Measurements from ENCODE around the gene NUDT22. TPM values are rescaled to one million over a fixed set of nuclear protein-coding genes. Genes with fewer than 3 reads are reported as not detected.

Gene NUDT22
- total RNA-seq, 2 experiments from 2014 or later, result 66.0 to 69.2 TPM

GRCh38 chr11:64208086-64208795 is 17.8 kb upstream of the NUDT22 start:
- ATAC-seq (no peak), DNase-seq (no peak)
- no peaks in the 10 kb centered on the region for H3K27me3 Mint-ChIP-seq
- ChIA-PET CTCF (interaction anchor here (3.3 to 7.5 kb wide), 7 partner anchors 10 to 109 kb away, joined by 13 to 111 read pairs (median 42); partner anchors contain the start of genes CATSPERZ, NUDT22, PLCB3 and PPP1R14B), POLR2A (interaction anchor here (1.0 to 9.7 kb wide), 17 partner anchors 9 to 132 kb away, joined by 3 to 206 read pairs (median 9); partner anchors contain the start of genes CCDC88B, DNAJC4, ESRRA and NUDT22)
- H3K4me1 Mint-ChIP-seq (ENCODE audit: low read depth), result peaks cover 52% of the 10 kb centered on the region
- peaks cover 72% of the 10 kb centered on the region for H3K36me3 Mint-ChIP-seq (ENCODE audit: low read depth)
- TF ChIP-seq CTCF (IDR thresholded peaks at IDR 0.05), result no peak
- H3K9me3 Mint-ChIP-seq, result no peaks in the 10 kb centered on the region
- peak overlapping the region; percentile 92 for H3K4me3 Mint-ChIP-seq
- H3K27ac Mint-ChIP-seq, result peak overlapping the region; percentile 97
- intact Hi-C loops (cut with micrococcal nuclease), result no loop called here

DNA sequence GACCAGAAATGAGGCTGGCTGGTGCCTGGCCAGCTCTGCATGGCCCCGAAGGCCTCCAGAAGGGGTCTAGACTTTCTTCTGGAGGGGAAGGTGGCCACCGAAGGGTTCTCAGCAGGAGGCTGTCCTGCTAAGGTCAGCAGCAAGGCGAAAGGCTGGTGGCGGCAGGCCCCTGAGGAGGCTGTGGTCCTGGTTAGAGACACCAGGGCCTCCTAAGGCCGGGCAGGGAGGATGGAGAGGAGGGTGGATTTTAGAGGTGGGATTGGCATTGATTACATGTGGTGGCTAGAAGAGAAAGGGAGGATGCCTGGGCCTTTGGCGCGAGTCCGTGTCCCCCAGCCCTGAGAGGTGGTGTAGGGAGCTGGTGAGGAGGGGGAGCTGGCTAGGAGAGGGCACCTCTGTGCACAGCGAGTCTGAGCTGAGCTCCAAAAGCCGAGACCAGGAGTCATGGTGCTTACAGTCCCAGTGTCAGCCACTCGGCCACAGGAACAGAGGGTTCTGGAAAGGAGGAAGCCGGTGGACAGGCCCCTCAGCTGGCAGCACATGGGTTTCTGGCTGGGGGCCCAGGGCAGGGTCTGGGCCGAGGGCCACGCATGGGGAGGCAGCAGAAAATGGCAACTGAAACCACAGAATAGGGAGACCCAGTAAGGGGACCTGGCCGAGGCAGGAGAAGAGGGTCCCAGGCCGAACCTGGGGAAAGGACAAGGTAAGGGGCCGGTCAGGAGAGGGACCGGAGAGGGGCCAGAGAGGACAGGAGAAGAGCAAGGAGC is 17.1 kb upstream of the NUDT22 start:
- POLR2A ChIA-PET, result interaction anchor here (1.6 to 9.7 kb wide), 11 partner anchors 8 to 94 kb away, joined by 3 to 206 read pairs (median 33); partner anchors contain the start of genes DNAJC4, ESRRA, NUDT22 and PPP1R14B
- intact Hi-C loops (cut with micrococcal nuclease), result no loop called here
- no peak for TF ChIP-seq CTCF (IDR thresholded peaks at IDR 0.05)
- CTCF ChIA-PET, result interaction anchor here (3.3 to 7.5 kb wide), 5 partner anchors 9 to 108 kb away, joined by 13 to 111 read pairs (median 42); partner anchors contain the start of genes CATSPERZ, NUDT22, PLCB3 and PRDX5
- peak overlapping the region; percentile 92 for H3K4me3 Mint-ChIP-seq
- H3K36me3 Mint-ChIP-seq (ENCODE audit: low read depth), result peaks cover 68% of the 10 kb centered on the region
- H3K27ac Mint-ChIP-seq, result peak overlapping the region; percentile 97
- DNase-seq (no peak), ATAC-seq (no peak)
- H3K4me1 Mint-ChIP-seq (ENCODE audit: low read depth), result peaks cover 48% of the 10 kb centered on the region
- no peaks in the 10 kb centered on the region for H3K9me3 Mint-ChIP-seq
- H3K27me3 Mint-ChIP-seq, result no peaks in the 10 kb centered on the region

- POLR2A ChIA-PET, result interaction anchor here (1.6 to 9.7 kb wide), 6 partner anchors 8 to 29 kb away, joined by 3 to 151 read pairs (median 12); partner anchors contain the start of genes DNAJC4, NUDT22 and TRPT1
- H3K27me3 Mint-ChIP-seq, result no peaks in the 10 kb centered on the region
- CTCF ChIA-PET, result interaction anchor here (6.0 to 7.5 kb wide), 2 partner anchors 42 to 93 kb away, joined by 42 to 111 read pairs; partner anchors contain the start of genes CATSPERZ and PLCB3
- DNase-seq, result no peak
- intact Hi-C loops (cut with micrococcal nuclease), result no loop called here
- H3K27ac Mint-ChIP-seq, result peak overlapping the region; percentile 97
- no peak for ATAC-seq
- H3K4me1 Mint-ChIP-seq (ENCODE audit: low read depth), result peaks cover 47% of the 10 kb centered on the region
- peak overlapping the region; percentile 10 for H3K4me3 Mint-ChIP-seq
- H3K9me3 Mint-ChIP-seq, result no peaks in the 10 kb centered on the region
- H3K36me3 Mint-ChIP-seq (ENCODE audit: low read depth), result peaks cover 67% of the 10 kb centered on the region
- no peak for TF ChIP-seq CTCF (IDR thresholded peaks at IDR 0.05)
These were observed 16.6 kb upstream of the NUDT22 start for GRCh38 chr11:64209563-64209843.

- Mint-ChIP-seq H3K27ac (peak overlapping the region; percentile 97), H3K36me3 (ENCODE audit: low read depth) (peaks cover 69% of the 10 kb centered on the region), H3K4me3 (no peak overlapping the region), H3K9me3 (no peaks in the 10 kb centered on the region), H3K4me1 (ENCODE audit: low read depth) (peaks cover 49% of the 10 kb centered on the region), H3K27me3 (no peaks in the 10 kb centered on the region)
- TF ChIP-seq CTCF (IDR thresholded peaks at IDR 0.05), result no peak
- CTCF ChIA-PET, result no interaction called here
- ATAC-seq, result no peak
- POLR2A ChIA-PET, result interaction anchor here (0.6 to 9.7 kb wide), 11 partner anchors 7 to 177 kb away, joined by 3 to 151 read pairs (median 3); partner anchors contain the start of genes DNAJC4, NUDT22 and TRPT1
- intact Hi-C loops (cut with micrococcal nuclease), result no loop called here
- no peak for DNase-seq
These were observed 15.6 kb upstream of the NUDT22 start for GRCh38 chr11:64210301-64211020.
